GM19463 (cell line): ENCODE results near the gene TNS3.

Experiments
- ATAC-seq: cut with Tn5 transposase; IDR thresholded peaks from one replicate; pipeline ENCODE4 v1.9.1; 2021; ENCODE audit warnings: mild to moderate bottlenecking, moderate library complexity; ENCODE audit not compliant: unreplicated experiment

Gene TNS3

DNA sequence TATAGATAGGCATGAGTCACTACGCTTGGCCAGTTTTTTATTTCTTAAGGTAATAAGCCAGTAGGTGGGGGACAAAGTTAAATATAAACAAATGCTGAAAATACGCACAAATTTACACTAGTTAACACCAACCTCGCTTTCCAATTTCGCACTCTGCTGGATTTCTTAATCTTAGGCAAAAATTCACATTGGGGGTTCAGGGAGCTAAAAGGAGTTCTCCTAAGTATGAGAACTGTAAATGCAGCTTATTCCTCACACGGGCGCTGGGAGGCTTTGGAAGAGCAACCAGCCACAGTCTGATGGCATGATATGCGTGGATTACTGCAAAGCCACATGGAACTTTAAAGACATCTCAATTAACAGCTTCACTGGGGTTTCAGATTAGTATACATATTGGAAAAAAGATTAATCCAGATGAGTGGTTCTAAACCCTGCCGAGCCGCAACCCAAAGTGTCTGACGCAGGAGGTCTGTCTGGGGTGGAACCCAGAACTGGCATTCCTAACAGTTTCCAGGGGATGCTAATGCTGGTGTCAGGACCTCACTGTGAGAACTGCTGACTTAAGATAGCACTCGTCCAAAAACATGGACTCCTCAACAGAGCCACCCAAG lies 16.2 kb downstream of the TNS3 start:
- no peak for ATAC-seq

DNA sequence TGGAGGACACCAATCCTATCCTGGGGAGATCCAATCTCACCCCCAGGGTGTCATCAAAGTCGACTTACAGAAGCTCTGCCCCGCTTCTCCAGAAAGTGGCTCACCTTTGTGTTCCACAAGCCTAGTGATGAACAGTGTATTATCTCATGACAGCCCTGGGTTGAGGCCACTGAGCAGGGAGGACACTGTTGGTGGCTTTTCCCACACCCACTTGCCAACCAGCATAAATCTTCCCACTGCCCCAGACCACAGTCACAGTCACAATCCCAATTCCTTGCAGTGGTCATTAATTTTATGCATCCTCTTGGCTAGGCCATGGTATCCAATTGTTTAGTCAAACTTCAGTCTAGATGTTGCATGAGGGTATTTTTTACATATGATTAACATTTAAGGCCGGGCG lies 18.4 kb downstream of the TNS3 start:
- ATAC-seq, result no peak

DNA sequence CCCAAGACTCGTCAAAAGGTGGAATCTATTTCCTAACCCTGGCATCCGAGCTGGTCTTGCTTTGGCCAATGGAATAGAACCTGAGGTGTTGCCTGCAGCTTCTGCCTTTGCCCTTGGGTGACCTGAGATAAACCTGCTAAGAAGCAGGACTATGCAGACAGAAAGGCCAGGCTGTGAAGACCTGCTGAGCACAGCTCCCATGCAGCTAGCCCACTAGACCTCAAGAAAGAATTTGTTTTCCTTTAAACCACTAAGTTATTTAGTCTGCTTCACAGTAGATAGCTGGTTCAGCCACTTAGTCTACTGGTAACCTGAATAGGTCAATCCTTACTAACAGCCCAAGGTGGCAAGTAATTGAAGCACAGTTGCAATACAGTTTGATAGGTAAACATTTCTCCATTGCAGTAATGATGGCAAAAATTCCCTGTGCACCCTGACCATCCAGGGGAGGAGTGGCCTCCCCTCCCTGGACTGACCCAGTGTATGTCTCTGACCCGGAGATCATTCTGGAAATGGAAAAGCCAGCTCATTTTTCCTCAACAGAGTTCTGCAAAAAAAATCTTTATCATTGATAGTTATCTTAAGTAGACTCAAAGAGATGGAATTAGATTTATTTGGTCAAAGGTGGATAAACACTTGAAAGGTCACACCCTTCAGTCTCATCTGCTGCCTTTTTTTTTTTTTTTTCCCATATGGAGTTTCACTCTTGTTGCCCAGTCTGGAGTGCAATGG lies 20.0 kb downstream of the TNS3 start:
- no peak for ATAC-seq

DNA sequence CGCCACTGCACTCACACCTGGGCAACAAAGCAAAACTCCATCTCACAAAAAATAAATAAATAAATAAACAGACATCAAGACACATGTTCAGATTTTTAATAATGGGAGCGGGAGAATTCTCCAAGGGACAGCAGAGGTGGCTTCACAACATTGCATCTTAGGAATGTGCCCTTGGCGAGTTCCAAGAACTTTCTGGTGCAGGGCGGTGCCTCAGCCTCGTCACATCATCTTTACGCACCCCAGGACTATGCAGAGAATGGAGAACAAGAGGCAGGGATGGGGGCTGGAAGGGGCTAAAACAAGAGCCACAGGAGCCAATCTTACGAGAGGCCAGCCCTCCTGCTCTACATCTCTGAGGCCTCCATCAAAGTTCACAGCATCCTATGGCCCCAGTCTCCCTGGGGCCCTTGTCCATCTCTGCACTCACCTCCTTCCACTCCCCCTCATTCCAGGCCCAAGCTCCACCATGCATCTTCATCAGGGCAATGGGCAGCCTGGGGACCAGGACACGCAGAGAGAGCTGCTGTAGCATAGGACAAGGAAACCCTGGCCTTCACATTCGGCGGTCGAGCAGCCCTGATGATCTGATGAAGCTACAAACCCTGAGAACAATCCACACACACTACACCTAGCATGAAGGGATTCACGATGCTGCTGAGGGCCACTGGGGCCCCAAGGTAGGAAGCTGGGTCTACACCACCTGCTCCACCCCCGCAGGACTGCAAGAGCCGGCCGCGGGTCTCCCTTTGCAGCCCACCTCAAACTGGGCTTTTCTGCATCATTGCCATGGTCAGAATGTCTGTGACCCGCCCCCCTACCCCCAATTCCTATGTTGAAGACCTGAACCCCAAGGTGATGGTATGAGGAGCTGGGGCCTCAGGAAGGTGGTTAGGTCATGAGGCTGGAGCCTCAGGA lies 22.3 kb downstream of the TNS3 start:
- no peak for ATAC-seq

DNA sequence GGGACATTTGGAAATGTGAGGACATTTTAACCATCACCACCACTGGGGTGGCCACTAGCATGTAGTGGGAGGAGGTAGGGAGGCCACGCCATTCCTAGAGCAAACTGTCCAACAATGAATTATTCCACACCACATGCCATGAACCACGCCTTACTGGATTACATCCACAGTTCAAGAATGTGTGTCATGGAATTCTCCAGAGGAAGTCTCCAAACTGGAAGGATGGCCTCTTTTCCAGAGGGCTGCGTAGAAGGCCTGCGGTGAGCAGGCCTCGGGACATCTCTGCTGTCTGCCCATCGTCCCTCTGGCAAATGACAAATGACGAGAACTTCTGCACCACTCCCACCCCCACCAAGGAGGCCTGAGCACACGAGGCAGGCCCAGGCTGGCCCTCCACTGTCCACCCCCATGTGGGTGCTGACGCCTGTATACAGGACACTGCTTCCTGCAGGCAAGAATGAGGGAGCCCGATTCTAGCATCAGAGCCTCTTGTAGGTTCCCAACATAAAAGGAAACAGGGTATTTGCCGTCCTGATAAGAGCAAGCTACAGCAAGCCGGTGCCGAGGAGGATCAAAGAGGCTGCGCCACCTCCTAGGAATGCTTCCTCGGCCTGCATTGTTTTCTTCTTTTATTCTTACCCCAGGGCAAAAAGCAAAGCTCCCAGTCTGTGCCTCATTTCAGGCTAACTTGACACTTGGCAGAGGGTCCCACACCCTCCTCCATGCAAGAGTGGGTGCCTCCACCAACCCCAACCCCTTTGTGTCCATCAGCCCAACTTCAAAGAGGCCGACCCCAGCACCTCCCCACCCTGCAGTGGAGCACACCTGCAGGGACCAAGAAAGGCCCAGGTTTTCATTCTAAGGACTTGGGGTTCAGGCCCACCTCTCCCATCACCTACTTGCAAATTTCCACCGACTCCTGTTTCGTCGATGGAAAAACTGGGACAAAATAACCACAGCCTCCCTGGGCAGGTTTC lies 23.9 kb downstream of the TNS3 start:
- ATAC-seq, result no peak

DNA sequence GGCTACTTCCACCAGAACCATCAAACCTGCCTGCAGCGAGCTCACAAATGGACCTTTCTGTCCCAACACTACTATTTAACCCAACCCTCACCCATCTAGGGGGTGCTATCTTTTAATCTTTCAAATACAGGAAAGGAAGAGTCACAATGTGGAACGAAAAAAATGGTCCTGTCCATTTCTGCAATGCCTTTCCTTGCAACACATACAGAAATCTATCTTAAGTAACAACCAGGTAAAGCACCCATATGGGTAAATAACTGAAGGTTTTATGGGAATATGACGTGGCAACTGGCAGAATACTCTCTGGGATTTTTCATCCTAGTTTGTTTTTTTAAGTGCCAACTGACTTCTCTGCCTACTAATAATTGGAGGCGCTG lies 24.6 kb downstream of the TNS3 start:
- no peak for ATAC-seq

DNA sequence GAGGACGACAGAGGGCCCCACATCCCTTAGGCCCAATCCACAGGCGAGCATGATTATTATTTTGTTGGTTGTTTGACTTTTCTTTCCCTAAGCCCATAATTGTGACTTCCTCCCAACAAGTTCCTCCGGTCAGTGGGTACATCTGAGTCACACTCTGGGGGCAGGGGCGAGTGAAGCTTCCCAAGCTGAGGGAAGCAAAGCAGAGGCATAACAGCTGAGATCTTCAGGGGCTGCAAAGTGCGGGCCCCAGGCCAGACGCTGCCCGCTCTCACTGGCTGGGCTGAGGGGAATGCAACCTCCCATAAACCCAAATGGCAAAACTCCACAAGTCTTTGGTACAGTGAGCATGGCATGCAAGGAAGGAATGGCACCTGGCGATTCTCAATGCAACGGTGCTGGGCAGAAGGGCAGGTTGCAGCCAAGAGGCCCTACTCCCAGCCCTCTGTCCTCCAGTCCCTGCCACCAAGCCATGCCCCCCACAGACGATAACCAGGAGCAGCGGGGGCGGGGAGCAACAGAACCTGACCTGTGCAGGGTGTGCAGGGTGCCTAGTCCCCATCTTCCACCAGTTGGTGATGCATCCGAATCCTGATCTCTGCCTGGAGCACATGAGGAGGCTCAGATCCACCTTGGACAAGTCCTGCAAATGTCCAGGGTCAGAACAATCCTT lies 25.3 kb downstream of the TNS3 start:
- no peak for ATAC-seq

DNA sequence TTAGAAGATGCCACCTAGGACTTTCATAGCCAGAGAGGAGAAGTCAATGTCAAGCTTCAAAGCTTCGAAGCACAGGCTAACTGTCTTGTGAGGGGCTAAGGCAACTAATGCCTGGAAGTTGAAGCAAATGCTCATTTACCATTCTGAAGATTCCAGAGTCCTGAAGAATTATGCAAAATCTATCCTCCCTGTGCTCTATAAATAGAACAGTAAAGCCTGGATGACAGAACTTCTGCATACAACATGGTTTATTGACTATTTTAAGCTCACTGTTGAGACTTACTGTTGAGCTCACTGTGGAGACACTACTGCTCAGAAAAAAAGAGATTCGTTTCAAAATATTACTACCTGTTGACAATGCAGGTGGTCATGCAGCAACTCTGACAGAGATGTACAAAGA lies 28.6 kb downstream of the TNS3 start:
- no peak for ATAC-seq

DNA sequence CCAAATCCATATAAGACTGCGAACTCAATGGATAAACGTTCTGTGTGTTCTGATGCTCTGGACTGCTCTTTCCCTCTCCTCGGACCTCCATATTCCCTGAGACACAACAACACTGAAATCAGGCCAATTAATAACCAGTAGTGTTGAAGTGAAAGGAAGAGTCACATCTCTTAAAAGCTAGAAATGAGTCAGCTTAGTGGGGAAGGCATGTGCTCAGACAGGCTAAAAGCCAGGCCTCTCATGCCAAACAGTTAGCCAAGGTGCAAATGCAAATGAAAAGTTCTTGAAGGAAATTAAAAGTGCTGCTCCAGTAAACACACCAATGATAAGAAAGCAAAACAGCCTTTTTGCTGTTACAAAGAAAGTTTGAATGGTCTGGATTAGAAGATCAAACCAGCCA lies 29.3 kb downstream of the TNS3 start:
- ATAC-seq, result peak; percentile 100

DNA sequence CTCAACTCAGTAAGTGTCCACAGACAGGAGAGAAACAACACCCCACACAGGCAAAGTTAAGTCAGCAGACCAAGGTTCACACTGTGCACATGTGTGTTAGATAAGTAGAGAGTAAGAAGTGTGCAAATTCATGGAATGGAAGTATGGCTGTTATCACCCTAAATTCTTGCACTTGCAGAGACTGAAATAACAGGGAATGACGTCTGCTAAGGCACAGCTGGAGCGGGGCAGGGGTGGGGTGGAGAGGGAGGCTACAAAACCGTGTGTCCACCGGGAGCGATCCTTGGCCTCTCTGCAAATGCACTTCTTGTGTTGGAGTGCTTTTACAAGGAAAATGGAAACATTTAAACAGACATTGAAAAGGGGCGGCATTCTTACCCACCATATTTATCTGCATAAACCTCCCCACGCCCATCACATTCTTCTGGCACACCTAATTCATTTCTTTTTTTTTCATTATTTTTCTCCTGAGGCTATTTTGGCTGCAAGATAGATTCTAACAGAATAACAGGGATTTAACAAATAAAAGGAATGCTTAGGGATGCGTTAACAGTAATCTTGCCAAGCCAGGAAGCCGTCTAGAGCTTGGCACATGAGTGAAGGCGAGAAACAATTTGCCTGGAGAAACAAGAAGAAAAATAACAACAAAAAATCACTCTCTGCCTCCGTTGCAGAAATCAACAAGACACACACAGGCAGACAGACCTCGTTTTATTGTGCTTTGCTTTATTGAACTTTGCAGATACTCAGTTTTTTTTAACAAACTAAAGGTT lies 30.1 kb downstream of the TNS3 start:
- no peak for ATAC-seq

DNA sequence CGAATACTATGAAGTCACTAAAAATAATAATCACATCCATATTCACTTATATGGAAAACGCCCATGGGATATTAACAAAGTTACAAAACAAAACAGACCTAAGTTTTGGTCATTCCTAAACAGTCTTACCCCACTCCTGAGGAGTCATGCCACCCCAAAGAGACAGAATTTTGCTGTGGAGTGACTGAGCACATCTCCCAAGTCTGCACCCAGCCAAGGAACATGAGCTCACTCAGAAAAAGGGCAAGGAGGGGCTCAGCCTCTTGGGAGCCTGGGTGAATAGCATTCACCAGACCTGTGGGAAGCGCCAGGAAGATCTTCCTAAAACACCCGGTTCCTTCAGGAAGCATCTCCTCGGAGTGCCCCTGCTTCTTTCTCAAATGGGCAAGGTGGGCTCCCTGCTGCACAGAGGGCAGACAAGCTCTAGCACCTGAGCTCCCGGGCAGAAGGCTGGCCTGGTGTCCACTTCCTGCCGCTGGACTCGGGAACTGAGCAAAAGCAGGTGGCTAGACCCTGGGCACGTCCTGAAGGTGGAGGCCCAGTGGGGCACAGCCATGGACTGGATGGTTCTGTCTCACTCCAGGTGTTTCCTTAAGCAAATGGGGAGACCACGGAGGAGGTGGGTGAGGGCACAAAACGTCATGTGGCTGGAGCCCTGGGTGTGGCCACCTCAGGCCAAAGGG lies 31.0 kb downstream of the TNS3 start:
- no peak for ATAC-seq

DNA sequence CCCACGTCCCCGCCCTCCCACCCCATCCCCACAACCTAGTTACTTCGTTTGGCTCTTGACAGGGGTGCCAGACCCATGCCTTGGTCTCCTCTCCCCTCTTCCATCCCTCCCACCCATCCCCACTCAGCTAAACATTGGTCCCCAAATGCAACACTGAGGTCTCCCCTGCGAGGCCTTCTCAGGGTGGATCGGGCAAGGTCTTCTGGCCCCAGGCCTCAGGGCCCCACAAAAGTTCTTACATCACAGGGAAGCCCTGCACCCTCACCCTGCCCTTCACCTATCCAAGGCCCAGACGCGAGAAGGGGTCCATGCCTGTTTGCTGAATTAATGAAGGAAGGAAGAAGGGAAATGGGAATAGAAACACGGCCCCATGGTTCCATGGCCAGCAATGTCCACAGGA lies 32.0 kb downstream of the TNS3 start:
- ATAC-seq, result no peak

DNA sequence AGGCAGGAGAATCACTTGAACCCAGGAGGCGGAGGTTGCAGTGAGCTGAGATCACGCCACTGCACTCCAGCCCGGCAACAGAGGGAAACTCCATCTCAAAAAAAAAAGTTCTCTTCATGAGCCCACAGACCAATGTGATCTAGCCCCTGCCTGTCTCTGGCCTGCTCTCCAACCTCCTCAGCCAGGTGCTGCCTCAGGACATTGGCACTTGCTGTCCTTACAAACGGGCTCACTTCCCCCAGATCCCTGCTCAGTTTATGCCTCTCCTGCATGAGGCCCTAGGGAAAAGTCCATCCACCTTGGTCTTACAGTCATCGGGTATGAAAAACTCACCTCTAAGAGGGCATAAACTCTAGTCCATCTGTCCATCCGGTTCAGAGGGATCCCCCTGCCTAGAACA lies 32.5 kb downstream of the TNS3 start:
- no peak for ATAC-seq

DNA sequence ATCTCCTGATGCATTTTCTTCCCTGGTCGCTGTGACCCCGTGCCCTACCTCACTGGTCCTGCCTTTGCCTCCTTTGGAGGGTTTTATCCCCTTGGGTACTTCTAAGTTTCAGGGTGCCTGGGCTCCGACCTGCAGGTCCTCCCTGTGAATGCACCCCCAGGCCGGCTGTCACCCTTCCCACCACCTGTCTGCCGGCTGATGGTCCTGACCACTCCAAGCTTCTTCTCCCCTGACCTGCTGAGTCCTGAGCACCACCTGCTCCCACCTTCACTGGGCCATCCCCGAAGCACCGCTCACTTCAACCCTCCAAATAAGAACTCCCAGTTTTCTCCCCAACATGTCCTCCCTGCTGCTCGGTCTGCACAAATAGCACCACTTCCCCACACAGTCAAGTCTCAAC lies 33.4 kb downstream of the TNS3 start:
- no peak for ATAC-seq

DNA sequence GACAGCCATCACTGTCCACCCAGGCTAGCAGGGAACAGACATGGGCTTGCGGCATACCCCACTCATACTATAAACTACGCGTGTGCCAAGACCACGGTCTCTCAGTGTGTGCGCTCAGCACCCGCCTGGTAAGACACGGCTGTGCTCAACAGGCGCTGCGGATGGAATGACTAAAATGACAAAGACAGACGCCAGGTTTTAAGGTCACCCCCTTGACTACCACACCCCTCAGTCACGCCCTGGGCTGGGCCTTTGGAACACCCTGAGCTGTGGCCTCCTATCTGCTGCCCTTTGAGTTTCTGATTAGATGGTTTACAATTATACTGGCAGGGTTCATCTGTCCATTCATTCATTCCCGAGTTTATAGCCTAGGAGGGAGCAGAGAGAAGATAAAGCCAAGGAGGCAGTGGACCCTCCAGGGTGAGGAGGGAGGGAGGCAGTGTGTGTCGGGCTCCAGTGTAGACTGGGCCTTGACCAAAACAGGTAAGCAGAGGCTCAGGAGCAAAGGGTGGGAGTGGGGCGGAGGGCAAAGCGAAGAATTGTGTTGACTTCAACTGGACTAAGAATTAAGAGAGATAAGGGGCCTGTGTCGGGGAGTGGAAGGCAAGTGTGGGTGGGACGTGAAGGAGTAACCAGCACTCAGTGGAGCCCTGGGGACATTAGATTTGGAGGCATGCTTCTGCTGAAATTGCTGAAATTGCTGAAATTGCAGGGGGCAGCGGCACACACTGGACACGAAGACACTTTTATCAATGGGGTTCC lies 35.0 kb downstream of the TNS3 start:
- ATAC-seq, result no peak

DNA sequence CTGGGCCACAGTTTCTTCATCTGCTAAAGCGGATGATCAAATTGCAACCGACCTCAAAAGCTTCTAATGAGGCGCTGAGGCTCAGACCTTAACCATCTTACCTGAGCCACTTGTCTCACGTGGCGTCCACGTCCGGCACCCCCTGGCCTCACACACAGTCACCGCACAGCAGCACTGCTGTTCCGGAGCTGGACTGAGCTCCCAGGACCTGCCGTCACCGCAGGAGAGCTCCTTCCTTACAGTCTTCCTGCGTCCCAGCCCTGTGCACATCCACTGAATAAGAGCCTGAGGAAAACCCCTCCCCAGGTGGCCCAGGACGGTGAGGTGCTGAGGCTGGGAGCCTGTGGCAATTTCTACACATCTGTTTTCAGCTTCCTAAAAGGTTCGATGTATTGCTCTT lies 35.7 kb downstream of the TNS3 start:
- ATAC-seq, result no peak

DNA sequence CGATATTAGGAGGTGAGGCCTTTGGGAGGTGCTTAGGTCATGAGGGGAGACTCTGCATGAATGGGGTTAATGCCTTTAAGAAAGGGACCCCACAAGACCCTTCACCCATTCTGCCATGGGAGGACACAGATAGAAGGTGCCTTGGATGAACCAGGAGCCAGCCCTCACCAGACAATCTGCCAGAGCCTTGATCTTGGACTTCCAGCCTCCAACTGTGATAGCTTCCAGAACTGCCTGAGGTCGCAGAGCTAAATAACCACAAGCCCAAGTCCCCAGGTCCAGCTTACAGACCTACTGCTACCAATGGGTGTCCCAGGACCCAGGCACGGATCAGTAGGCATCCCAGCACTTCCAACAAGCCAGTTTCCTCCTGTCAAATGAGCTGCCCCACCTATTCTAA lies 37.5 kb downstream of the TNS3 start:
- ATAC-seq, result no peak

DNA sequence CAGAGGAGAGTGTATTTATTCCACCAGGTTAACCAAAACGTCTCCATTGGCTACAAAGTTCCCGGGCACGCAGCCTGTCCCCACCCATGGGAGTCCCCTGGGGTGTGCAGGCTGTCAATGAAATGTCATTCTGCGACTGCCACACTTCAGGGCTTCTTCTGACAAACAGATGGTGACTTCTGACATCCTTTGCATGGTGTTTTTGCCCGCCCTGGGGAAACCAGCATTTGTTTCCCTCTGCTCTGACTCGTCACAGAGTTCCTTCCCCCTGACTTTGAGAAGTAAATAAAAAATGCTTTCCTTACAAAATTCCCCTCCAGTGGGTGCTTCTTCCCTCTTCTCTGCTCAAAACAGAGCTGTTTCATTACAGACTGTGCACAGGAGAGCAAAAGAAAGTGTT lies 38.2 kb downstream of the TNS3 start:
- ATAC-seq, result peak; percentile 50
